Testis (tissue), 3 donors: ENCODE results near the gene SMAD3. TPM values are rescaled to one million over a fixed set of nuclear protein-coding genes. Genes with fewer than 3 reads are reported as not detected.
"Not testable (repeated sequence)": the region's sequence is repeated elsewhere in the genome, so short reads cannot be mapped to it uniquely, and the experiment has no call there.

ENCODE experiments used
- DNase-seq: peaks from one replicate; pipeline ENCODE4 v3.0.0-alpha.2; 2019
- H3K27ac ChIP-seq, 2 donors: fragments of 200-600 bp; sonication (generic); one replicate each; pipeline ENCODE4 v1.5.1; 2019
- H3K27me3 ChIP-seq: fragments of 200-600 bp; sonication (generic); one replicate; pipeline ENCODE4 v1.5.1; 2019
- H3K36me3 ChIP-seq: fragments of 200-600 bp; sonication (generic); one replicate; pipeline ENCODE4 v1.5.1; 2017; ENCODE audit warnings: low read depth; ENCODE audit errors: missing control alignments
- H3K4me1 ChIP-seq: fragments of 200-600 bp; sonication (generic); one replicate; pipeline ENCODE4 v1.5.1; 2019
- H3K4me3 ChIP-seq, 2 donors: fragments of 200-600 bp; sonication (generic); one replicate each; pipeline ENCODE4 v1.5.1; 2017 to 2019
- H3K9me3 ChIP-seq: fragments of 200-600 bp; sonication (generic); one replicate; pipeline ENCODE4 v1.5.1; 2017
- POLR2A ChIP-seq: fragments of 450-650 bp; IDR thresholded peaks from one replicate; pipeline ENCODE4 v1.6.1; 2017; ENCODE audit warnings: antibody characterized with exemption, mild to moderate bottlenecking, moderate library complexity
- WGBS, 2 donors: methylation state at CpG; one replicate each; pipeline ENCODE4 v1.1.5; 2018; 5-methylcytosine and 5-hydroxymethylcytosine counted together
- intact Hi-C: fragments of 100-400 bp; cut with DNase I; formaldehyde crosslinking; loops from one replicate; pipeline ENCODE4 v1.15.1; 2023; ENCODE audit warnings: low total_unique reads
- polyA plus RNA-seq: library from polyadenylated mRNA; stranded (reverse); fragments of 350-450 nt; fragmentation: Illumina TruSeq; extraction: RNeasy Lipid Tissue Mini Kit (QIAGEN cat#74804); gene quantifications from one replicate; pipeline ENCODE4 v1.2.3, GENCODE V29; 2014; ENCODE audit warnings: low read depth, low replicate concordance; ENCODE audit not compliant: insufficient read depth
- total RNA-seq, 2 donors: library from RNA; depleted of rRNA; stranded (reverse); fragments of >200 nt; gene quantifications; one replicate each; pipeline ENCODE4 v1.2.3, GENCODE V29; 2016
- TF ChIP-seq, protein P1 (sequence below), 3 experiments: fragments of 450-650 bp in 2 of 3; fragments of 200-600 bp in 1 of 3; sonication (generic) in 1 of 3; IDR thresholded peaks; one replicate each; pipeline ENCODE4 v1.5.1; 2016 to 2019; ENCODE audit warnings: antibody characterized with exemption in 3 of 3, mild to moderate bottlenecking in 2 of 3, moderate library complexity in 1 of 3

Gene SMAD3
- total and polyA plus RNA-seq, 3 donors from 2014 or later: 11.4 to 31.6 (median 18.7) TPM

DNA sequence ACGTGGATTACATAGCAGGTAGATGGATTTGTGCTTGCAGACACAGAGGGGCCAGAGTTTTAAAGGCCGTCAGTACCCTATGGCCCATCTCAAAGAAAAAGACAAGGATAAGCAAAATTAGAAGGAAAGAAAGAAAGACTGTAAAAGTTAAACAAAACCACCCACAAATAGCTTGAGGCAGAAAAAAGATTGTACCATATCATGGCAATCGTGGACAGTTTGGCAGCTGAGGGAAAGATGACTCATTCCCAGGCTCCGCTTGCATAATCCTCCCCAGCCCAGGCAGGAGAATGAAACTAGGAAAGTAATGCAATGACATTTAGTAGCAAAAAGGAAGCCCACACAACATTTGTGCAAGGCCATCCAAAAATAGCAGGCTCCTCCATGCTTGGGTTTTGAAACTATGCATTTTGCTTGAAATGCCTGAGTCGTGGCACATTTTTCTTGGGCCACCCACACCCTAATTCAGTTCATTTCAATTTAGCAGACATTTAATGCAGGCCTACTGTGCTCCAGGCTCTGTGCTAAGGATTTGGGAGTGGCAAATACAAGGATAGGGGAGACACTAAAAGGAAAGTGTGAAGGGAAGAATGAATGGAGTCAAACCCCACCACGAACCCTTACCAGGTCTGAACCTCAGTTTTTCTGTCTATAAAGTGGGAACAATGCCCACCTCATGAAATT, 40.9 kb upstream of the SMAD3 start:
- TF ChIP-seq, protein P1, sequence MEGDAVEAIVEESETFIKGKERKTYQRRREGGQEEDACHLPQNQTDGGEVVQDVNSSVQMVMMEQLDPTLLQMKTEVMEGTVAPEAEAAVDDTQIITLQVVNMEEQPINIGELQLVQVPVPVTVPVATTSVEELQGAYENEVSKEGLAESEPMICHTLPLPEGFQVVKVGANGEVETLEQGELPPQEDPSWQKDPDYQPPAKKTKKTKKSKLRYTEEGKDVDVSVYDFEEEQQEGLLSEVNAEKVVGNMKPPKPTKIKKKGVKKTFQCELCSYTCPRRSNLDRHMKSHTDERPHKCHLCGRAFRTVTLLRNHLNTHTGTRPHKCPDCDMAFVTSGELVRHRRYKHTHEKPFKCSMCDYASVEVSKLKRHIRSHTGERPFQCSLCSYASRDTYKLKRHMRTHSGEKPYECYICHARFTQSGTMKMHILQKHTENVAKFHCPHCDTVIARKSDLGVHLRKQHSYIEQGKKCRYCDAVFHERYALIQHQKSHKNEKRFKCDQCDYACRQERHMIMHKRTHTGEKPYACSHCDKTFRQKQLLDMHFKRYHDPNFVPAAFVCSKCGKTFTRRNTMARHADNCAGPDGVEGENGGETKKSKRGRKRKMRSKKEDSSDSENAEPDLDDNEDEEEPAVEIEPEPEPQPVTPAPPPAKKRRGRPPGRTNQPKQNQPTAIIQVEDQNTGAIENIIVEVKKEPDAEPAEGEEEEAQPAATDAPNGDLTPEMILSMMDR (IDR thresholded peaks at IDR 0.05): no peak
- TF ChIP-seq POLR2A: no peak
- no peaks in the 10 kb centered on the region for H3K9me3 ChIP-seq
- no peak overlapping the region for H3K4me3 ChIP-seq
- H3K27me3 ChIP-seq: no peaks in the 10 kb centered on the region
- WGBS, 2 donors: 37 to 41% methylated on average over 6 of the region's 6 CpGs
- intact Hi-C loops: no loop called here
- H3K27ac ChIP-seq: peak overlapping the region; percentile 76 to 81
- H3K4me1 ChIP-seq: peaks cover 32% of the 10 kb centered on the region
- H3K36me3 ChIP-seq: no peaks in the 10 kb centered on the region
- DNase-seq: peak; percentile 91

- Histone ChIP-seq H3K36me3 (no peaks in the 10 kb centered on the region), H3K27ac (peak overlapping the region; percentile 76 to 81), H3K4me3 (no peak overlapping the region), H3K4me1 (peaks cover 32% of the 10 kb centered on the region), H3K9me3 (no peaks in the 10 kb centered on the region), H3K27me3 (no peaks in the 10 kb centered on the region)
- 52 to 55% methylated on average over 3 of the region's 3 CpGs for WGBS, 2 donors
- DNase-seq: no peak
- intact Hi-C loops: no loop called here
- TF ChIP-seq POLR2A: no peak
- TF ChIP-seq, protein P1 (IDR thresholded peaks at IDR 0.05): no peak
Observed at GRCh38 chr15:67024998-67025368, 40.4 kb upstream of the SMAD3 start.

GRCh38 chr15:67025719-67026609, 39.4 kb upstream of the SMAD3 start:
- Histone ChIP-seq H3K4me1 (peaks cover 32% of the 10 kb centered on the region), H3K4me3 (no peak overlapping the region), H3K27me3 (no peaks in the 10 kb centered on the region), H3K9me3 (no peaks in the 10 kb centered on the region), H3K27ac (peak overlapping the region; percentile 76 to 81), H3K36me3 (no peaks in the 10 kb centered on the region)
- 33 to 46% methylated on average over 9 of the region's 9 CpGs for WGBS, 2 donors
- TF ChIP-seq, protein P1 (IDR thresholded peaks at IDR 0.05): no peak
- TF ChIP-seq POLR2A: no peak
- intact Hi-C loops: no loop called here
- peak; percentile 86 for DNase-seq

- DNase-seq: no peak
- Histone ChIP-seq H3K27ac (peak overlapping the region in 1 of 2 donors; percentile 81), H3K27me3 (no peaks in the 10 kb centered on the region), H3K4me1 (peaks cover 32% of the 10 kb centered on the region), H3K4me3 (no peak overlapping the region), H3K9me3 (no peaks in the 10 kb centered on the region), H3K36me3 (no peaks in the 10 kb centered on the region)
- WGBS, 2 donors: 51 to 71% methylated on average over 4 of the region's 4 CpGs
- TF ChIP-seq POLR2A: no peak
- TF ChIP-seq, protein P1 (IDR thresholded peaks at IDR 0.05): no peak
- intact Hi-C loops: no loop called here
Observed at GRCh38 chr15:67026610-67026967, 38.8 kb upstream of the SMAD3 start.

DNA sequence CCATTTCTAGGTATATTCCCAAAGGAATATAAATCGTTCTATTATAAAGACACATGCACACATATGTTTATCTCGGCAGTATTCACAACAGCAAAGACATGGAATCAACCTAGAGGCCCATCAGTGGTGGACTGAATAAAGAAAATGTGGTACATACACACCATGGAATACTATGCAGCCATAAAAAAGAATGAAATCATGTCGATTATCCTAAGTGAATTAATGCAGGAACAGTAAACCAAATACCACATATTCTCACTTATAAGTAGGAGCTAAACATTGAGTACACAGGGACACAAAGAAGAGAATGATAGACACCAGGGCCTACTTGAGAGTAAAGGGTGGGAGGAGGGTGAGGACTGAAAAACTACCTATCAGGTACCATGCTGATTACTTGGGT, 37.0 kb upstream of the SMAD3 start:
- H3K27me3 ChIP-seq: not testable (repeated sequence)

More for the DNA sequence above, 37.0 kb upstream of the SMAD3 start:
- H3K36me3 ChIP-seq, H3K9me3 ChIP-seq, H3K27ac ChIP-seq, DNase-seq, intact Hi-C loops, H3K4me3 ChIP-seq: not testable (repeated sequence)
- 94 to 95% methylated on average over 3 of the region's 3 CpGs for WGBS, 2 donors
- H3K4me1 ChIP-seq: peaks cover 31% of the 10 kb centered on the region
